Mammary epithelial cell (primary cell): ENCODE data around the gene MAP7D1.

ENCODE experiments used
- CTCF ChIP-seq, 2 donors: IDR thresholded peaks in 1 of 2; conservative IDR thresholded peaks in 1 of 2; 2 replicates each; pipeline ENCODE4 v1.5.1; 2011 to 2012; ENCODE audit warnings: inconsistent platforms in 2 of 2, low read length in 2 of 2, mild to moderate bottlenecking in 2 of 2, control low read depth in 1 of 2, low read depth in 1 of 2; ENCODE audit not compliant: insufficient read depth in 1 of 2; ENCODE audit errors: extremely low read depth in 1 of 2
- EZH2 ChIP-seq: IDR thresholded peaks from 2 replicates; pipeline ENCODE4 v1.6.1; 2012; ENCODE audit warnings: low read length, inconsistent platforms, borderline replicate concordance

- TF ChIP-seq CTCF (conservative IDR thresholded peaks at IDR 0.05 in 1 of 2, IDR thresholded peaks at IDR 0.05 in 1 of 2; ENCODE audit: extremely low read depth in 1 of 2, insufficient read depth in 1 of 2, low read depth in 1 of 2, low read length in 2 of 2) (no peak), EZH2 (no peak)
These were observed 26.8 kb downstream of the MAP7D1 start for GRCh38 chr1:36182734-36183133.
